ENCODE data around the gene TPP1. TPM values are rescaled to one million over a fixed set of nuclear protein-coding genes. Genes with fewer than 3 reads are reported as not detected.

Gene TPP1
- total RNA-seq, 3 donors from 2014 or later, result 27.2 to 71.4 (median 38.2) TPM

DNA sequence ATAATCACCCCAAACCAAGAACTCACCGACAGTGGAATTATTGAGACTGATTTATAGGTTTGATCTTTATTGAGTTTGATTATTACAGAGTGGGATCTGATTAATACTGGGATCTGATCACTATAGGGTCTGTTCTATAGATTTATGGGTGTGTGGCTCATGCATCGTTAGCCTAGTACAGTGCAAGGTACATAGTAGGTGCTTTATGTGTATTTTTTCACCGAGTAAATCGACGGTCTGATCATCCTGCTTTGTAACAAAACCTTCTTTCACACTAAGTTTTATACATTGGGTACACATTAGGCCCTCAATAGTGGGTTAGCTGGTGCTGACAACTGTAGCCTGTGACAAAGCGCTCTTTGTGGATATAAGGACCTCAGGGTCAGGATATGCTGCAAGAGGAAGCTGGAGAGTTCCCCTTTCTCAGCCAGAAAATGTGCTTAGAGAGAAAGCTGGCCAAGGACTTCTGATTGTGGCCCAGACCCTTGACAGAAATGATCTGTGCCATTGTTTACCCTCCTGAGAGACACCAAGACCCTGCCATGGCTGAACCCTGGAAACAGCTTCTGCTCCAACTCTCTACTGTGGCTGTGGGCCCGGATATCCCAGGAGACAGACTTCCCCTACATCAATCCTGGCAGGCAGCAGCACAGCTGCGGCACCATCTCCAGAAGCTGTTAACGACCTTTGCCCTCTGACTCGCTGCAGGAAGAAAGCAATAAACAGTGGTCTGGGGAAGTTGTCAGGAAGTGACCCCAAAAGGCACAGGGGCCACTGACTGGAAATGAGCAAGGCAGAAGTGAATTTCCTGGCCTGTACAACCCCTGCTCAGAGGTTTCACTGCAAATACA is 16.1 kb upstream of the TPP1 start:
- TF ChIP-seq, protein P1, sequence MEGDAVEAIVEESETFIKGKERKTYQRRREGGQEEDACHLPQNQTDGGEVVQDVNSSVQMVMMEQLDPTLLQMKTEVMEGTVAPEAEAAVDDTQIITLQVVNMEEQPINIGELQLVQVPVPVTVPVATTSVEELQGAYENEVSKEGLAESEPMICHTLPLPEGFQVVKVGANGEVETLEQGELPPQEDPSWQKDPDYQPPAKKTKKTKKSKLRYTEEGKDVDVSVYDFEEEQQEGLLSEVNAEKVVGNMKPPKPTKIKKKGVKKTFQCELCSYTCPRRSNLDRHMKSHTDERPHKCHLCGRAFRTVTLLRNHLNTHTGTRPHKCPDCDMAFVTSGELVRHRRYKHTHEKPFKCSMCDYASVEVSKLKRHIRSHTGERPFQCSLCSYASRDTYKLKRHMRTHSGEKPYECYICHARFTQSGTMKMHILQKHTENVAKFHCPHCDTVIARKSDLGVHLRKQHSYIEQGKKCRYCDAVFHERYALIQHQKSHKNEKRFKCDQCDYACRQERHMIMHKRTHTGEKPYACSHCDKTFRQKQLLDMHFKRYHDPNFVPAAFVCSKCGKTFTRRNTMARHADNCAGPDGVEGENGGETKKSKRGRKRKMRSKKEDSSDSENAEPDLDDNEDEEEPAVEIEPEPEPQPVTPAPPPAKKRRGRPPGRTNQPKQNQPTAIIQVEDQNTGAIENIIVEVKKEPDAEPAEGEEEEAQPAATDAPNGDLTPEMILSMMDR (IDR thresholded peaks at IDR 0.05), result no peak
- TF ChIP-seq POLR2A (IDR thresholded peaks at IDR 0.05) (no peak), POLR2AphosphoS5 (IDR thresholded peaks at IDR 0.05) (peak in 2 of 3 donors; percentile 75 to 76)
- H3K36me3 ChIP-seq, result no peaks in the 10 kb centered on the region
- DNase-seq (ENCODE audit: low spot score in 2 of 2), result no peak
- H3K4me1 ChIP-seq, result peaks cover 10 to 14% of the 10 kb centered on the region in 2 donors
- no peaks in the 10 kb centered on the region for H3K9me3 ChIP-seq
- H3K27me3 ChIP-seq, result no peaks in the 10 kb centered on the region
- no peak overlapping the region for H3K4me3 ChIP-seq
- peak overlapping the region; percentile 63 to 70 for H3K27ac ChIP-seq
- intact Hi-C loops (cut with DNase I; ENCODE audit: low total_unique reads), result no loop called here

DNA sequence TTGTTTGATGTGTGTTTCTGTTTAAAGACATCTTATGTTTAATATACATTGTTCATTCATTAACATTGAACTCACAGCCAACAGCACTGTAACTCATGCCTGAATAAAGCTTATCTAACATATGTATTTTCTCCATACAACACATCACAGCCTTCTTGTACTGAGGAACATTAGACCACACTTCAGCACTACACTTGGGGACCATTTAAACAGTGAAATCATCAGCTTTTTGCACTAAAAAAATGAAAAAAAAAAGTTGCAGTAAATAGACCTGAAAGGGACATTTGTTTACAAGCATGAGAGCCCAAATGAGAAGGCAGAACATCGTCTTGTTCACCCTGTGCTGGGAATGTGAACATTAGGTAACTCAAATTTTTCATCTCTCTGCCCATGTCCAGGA is 15.3 kb upstream of the TPP1 start:
- Histone ChIP-seq H3K4me1 (peaks cover 10 to 14% of the 10 kb centered on the region in 2 donors), H3K27ac (no peak overlapping the region)
- no peak for DNase-seq (ENCODE audit: low spot score in 2 of 2)

DNA sequence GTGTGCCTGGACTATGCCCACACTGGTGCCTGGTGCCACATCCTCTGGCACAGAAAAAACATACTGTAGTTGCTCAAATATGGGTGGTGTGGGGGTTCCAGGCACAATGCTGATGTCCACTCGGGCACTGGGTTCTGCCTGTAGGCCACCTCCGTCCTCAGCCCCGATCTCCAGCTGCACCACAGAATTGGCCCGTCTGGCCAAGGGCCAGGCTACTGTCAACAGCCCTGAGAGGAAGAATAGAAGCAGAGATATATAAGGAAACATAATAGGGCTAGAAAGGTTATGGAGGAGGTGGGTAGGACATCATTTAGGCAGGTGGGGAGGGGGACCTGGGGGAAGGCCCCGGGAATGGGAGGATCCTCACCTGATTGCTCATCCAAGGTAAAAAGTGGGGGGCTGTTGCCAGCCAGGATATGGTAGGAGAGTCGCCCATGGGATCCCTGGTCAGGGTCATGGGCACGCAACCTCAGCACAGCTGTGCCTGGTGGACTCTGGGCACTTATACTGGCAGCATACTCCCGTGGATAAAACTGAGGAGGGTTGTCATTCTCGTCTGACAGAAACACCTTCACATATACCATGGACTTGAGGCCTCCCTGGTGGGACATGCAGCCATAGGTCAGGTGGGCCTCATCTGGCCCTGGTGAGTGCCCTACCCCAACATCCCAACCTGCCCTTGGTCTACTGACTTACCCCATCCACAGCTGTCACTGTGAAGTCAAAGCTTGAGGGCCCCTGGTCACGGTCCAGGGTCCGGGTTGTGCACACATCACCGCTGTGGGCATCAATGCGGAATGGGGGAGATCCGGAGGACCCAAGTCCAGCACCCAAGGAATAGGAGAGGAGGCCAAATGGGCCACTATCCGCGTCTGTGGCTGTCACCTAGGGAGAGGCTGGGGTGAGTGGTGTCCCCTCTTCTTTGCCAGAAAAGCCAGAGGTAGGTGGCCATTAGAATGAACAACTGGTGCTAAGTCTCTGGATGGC is 14.5 kb upstream of the TPP1 start:
- H3K4me1 ChIP-seq, result peaks cover 9 to 14% of the 10 kb centered on the region in 2 donors
- H3K36me3 ChIP-seq, result no peaks in the 10 kb centered on the region
- DNase-seq (ENCODE audit: low spot score in 2 of 2), result no peak
- no peak for TF ChIP-seq POLR2A (IDR thresholded peaks at IDR 0.05)
- no peak for TF ChIP-seq POLR2AphosphoS5 (IDR thresholded peaks at IDR 0.05)
- TF ChIP-seq, protein P1 (IDR thresholded peaks at IDR 0.05), result no peak
- intact Hi-C loops (cut with DNase I; ENCODE audit: low total_unique reads), result no loop called here
- no peak overlapping the region for H3K27ac ChIP-seq
- H3K27me3 ChIP-seq, result no peaks in the 10 kb centered on the region
- no peaks in the 10 kb centered on the region for H3K9me3 ChIP-seq
- no peak overlapping the region for H3K4me3 ChIP-seq

More for the DNA sequence above, 15.3 kb upstream of the TPP1 start:
- TF ChIP-seq POLR2AphosphoS5 (IDR thresholded peaks at IDR 0.05), result no peak
- TF ChIP-seq, protein P1 (IDR thresholded peaks at IDR 0.05), result no peak
- no peak overlapping the region for H3K4me3 ChIP-seq
- intact Hi-C loops (cut with DNase I; ENCODE audit: low total_unique reads), result no loop called here
- no peaks in the 10 kb centered on the region for H3K36me3 ChIP-seq
- H3K9me3 ChIP-seq, result no peaks in the 10 kb centered on the region
- H3K27me3 ChIP-seq, result no peaks in the 10 kb centered on the region

DNA sequence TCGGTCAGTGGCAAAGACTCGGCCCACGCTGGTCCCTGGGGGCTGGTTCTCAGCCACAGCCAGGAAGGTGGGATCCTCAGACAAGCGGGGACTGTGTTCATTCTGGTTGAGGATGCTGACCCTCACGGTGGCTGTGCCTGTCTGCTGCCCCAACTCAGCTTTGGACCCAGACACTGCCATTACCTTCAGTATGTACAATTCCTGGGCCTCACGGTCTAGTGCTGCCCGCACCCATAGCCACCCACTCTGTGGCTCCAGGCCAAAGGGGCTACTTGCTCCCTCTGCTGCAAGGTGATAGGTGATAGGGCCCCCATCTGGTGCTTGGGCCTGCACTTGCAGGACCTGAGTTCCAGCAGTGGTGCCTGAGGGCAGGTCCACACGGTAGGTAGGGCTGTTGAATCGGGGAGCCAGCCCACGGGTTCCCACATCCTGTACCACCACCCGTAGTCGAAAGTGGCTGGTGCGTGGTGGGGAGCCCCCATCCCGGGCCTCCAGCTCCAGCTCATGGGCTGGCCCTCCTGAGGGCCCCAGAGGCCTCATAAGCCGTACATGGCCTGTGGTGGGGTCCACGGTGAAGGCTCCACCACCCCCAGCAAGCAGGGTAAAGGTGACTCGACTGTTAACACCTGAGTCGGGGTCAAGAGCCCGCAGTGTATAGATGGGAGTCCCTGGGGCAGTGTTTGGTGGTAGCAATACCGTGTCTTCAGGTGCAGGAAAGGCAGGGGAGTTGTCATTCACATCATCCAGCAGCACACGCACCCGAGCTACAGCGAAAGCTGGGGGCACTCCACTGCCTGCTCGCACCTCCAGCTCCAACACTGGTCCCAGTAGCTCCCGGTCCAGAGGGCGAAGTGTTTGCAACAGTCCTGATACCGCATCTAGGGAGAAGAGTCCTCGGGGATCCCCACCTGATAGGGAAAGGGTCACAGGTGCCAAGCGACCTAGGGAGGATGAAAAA is 13.2 kb upstream of the TPP1 start:
- TF ChIP-seq POLR2A (IDR thresholded peaks at IDR 0.05), result no peak
- TF ChIP-seq, protein P1 (IDR thresholded peaks at IDR 0.05), result no peak
- TF ChIP-seq POLR2AphosphoS5 (IDR thresholded peaks at IDR 0.05), result no peak
- H3K27me3 ChIP-seq, result no peaks in the 10 kb centered on the region
- H3K27ac ChIP-seq, result no peak overlapping the region
- no peak for DNase-seq (ENCODE audit: low spot score in 2 of 2)
- intact Hi-C loops (cut with DNase I; ENCODE audit: low total_unique reads), result no loop called here
- no peaks in the 10 kb centered on the region for H3K9me3 ChIP-seq
- H3K36me3 ChIP-seq, result no peaks in the 10 kb centered on the region
- peaks cover 0 to 4% of the 10 kb centered on the region in 2 donors for H3K4me1 ChIP-seq
- no peak overlapping the region for H3K4me3 ChIP-seq

Measured in breast epithelium (tissue), 4 donors.